NCI-H1694 (cell line): ENCODE data around the gene RHOT1.
"Not testable (repeated sequence)": the region's sequence is repeated elsewhere in the genome, so short reads cannot be mapped to it uniquely, and the experiment has no call there.

Source experiments
- DNase-seq: peaks from one replicate; lab custom pipeline; 2025; lab: John Stamatoyannopoulos, UW

RHOT1 gene

DNA sequence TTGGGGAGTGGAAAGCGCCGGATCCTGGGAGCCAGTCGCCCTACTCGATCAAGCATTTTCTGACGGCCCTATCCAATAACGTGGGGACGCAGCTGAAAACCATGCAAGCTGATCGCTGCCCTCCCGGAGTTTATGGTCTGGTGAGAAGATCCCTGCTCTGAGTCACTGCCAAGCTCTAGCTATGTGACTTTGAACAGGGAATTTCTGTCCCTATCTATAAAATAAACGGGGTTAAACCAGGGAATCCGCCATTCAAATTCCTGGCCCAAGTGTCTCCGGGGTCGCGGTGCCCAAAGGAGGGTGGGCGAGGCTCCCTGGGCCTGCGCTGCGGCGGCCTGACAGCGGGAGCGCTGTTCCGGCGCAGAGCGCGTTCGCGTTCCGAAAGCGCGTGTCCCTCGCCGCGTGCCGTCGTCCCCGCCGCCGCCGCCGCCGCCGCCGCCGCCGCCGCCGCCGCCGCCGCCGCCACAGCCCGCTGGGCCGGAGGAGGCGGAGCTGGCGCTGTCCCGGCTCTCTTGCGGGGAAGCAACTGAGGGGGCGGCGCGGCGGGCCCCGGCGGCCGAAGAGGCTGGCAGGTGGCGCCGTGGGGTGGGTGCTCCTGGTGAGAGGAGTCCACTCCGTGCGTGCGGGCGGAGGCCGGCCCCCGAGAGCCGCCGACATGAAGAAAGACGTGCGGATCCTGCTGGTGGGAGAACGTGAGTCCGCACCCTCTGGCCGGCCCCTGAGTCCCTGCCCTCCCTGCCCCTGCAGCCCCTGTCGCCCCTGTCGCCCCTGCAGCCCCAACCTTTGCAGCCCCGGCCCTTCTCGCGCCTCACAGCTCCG lies at the start of gene RHOT1:
RHOT1 (plus strand) TSS at position 465 of the 819 bp plus-strand sequence; CDS start at position 656, 191 bp downstream.
- peak; percentile 66 for DNase-seq

DNA sequence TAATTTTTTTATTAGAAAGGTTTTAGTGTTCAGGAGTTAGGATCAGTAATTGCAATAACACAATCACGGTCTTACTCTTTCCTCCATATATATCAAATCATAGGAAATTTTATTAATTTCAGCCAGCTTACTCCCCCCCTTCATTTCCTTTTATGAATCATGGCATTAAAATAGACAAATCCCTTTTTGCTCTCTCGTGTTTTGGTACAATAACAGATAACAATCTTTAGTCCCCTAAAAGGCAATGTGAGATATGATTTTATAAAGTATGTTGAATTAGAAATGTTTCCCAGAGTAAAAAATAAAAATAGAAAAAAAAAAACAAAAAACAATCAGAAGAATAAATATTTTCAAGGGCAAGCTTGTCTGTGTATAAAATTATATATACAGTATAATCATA lies 42.6 kb upstream of the RHOT1 start:
- DNase-seq, result no peak

GRCh38 chr17:32100323-32100722 lies 42.0 kb upstream of the RHOT1 start:
- DNase-seq, result not testable (repeated sequence)

GRCh38 chr17:32100971-32101631 lies 41.2 kb upstream of the RHOT1 start:
- DNase-seq, result no peak

DNA sequence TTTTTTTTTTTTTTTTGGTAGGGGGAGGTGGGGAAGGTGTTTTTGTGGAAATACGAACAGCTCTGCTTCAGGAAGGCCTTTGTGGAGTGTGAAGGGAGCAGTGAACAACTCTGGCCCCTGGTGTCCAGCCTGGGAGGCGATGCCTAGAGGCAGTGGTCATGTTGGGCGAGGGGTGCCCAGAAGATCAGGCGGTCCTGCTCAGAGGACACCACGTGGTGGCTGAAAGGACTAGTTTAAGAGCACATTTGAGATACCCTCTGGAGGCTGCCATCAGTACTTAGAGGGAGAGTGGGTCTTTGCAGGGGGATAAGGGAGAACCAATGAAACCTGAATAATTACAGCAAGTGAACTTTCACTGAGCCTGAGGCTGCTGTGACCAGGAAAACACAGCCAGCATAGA lies 40.1 kb upstream of the RHOT1 start:
- no peak for DNase-seq

DNA sequence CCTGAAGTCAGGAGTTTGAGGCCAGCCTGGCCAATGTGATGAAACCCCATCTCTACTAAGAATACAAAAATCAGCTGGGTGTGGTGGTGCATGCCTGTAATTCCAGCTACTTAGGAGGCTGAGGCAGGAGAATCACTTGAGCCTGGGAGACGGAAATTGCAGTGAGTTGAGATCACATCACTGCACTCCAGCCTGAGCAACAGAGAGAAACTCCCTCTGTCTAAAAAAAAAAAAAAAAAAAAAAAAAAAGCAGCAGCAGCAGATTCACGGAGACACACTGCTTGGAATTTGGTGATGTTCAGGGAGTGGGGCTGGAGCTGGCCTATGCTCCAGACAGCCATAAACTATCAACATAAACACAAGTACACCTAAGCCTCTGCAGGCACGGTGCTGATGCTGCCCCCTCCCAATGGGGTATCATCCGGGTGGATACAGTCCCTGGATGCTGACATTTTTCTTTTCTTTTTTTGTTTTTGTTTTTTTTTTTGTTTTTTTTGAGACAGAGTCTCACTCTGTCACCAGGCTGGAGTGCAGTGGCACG lies 39.6 kb upstream of the RHOT1 start:
- DNase-seq, result no peak

GRCh38 chr17:32103476-32104113 lies 38.7 kb upstream of the RHOT1 start:
- no peak for DNase-seq

DNA sequence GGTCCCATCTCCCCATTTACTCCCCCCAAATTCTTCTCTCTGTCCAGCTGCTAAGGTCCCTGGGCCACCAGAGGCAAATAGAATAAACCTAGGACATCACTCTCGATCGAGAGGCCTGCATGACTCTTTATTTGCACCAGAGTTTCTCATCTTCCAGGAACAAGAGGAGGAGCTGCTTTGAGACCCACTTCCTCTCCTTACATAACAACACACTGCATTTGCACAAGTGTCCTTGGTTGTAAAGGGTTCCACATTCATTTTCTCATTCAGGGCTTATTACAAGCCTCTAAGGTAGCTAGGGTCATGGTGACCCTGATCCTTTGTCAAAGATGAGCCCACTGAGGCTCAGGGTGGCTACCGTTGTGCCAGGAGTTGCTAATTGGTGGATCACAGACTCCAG lies 38.1 kb upstream of the RHOT1 start:
- DNase-seq, result no peak

- peak; percentile 75 for DNase-seq
Observed at GRCh38 chr17:32106471-32106981, 35.8 kb upstream of the RHOT1 start.

- DNase-seq, result not testable (repeated sequence)
Observed at GRCh38 chr17:32107194-32107593, 35.1 kb upstream of the RHOT1 start.

DNA sequence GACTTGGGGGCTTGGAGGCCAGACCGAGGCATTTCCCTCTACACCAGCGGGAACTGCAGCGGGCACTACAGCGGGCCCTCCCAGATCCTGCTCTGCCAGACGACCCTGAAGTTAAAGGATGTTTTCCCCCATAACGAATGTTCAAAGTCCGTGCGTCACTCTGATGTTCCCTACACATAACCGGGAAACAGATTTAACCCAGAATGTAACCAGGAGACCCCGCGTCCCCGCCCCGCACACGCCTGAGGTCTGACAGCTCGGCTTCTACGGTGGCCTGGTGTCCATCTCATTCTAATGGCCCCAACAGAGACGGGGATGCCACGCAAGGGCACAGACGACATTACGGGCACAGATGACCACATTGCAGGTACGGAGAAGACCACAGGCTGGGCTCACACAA lies 31.7 kb upstream of the RHOT1 start:
- DNase-seq, result no peak

- peak; percentile 82 for DNase-seq
Observed at GRCh38 chr17:32111141-32111771, 31.0 kb upstream of the RHOT1 start.

DNA sequence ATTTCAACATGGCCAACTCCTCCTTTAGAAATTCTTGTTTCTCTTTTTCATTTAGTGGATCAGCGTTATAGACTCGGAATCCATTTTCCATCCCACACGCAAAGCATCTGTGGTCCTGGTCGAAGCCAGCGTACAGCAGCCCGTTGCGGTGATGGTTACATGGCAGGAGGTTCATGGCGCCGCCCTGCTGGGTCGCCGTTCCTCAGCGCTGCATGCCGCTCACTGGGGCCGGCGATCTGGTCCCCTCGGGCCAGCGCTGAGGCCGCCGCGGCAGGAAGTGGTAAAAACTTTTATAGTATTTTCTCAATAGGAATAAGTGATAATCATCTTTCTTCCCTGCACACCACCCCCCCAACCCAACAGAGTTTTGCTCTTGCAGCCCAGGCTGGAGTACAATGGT lies 29.9 kb upstream of the RHOT1 start:
- DNase-seq, result no peak

DNA sequence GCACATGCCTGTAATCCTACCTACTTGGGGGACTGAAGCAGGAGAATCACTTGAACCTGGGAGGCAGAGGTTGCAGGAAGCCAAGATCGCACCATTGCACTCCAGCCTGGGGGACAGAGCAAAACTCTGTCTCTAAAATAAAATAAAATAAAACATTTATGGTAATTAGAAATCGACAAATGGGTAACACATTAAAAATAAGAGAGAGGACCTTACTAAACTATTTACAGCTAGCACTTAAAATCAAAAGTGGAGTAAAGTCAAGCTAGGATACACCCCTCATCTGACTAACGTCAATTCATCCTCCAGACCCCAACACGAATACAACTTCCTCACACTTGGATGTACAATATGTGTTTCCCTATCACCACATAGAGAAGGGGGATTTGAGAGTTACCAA lies 27.8 kb upstream of the RHOT1 start:
- no peak for DNase-seq

- peak; percentile 81 for DNase-seq
Observed at GRCh38 chr17:32115546-32115945, 26.8 kb upstream of the RHOT1 start.

GRCh38 chr17:32116937-32117336 lies 25.4 kb upstream of the RHOT1 start:
- DNase-seq, result no peak

- no peak for DNase-seq
Observed at GRCh38 chr17:32117399-32117798, 24.9 kb upstream of the RHOT1 start.

- not testable (repeated sequence) for DNase-seq
Observed at GRCh38 chr17:32118088-32118487, 24.2 kb upstream of the RHOT1 start.

DNA sequence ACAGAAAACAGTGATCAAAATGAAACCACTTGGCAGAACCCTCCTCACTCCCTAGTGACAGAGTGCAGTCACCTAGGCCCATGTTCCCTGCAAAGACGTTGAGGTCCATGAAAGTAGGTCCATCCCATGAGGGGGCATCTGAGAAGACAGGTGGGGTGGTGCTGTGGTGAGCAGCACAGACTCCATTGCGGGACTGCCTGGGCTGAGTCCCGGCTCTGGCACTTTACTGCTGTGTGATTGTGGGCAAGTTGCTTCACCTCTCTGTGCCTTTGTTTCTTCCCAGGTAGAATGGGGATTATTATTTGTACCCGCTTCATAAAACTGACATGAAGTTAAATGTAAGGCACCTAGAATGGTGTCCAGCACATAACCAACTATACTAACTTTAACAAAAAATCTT lies 23.5 kb upstream of the RHOT1 start:
- no peak for DNase-seq

- DNase-seq, result no peak
Observed at GRCh38 chr17:32120141-32120540, 22.2 kb upstream of the RHOT1 start.

DNA sequence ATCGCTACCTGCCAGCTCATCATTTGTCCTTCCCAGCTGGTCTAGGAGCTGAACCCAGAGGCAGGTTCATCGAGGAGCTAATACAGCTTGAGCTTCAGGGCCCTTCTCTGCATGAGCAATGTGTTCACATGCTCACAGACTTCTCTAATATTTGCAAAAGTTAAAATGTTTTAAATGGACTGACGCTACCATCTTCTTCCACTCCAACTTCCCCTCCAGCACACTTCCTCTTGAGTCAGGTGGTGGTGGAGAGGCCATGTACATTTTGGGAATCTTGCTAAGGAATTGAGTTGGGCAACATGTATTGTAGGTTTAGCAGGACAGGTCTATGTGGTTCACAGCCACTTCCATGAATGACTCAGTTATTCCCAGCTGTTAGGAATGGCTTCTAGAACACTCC lies 21.6 kb upstream of the RHOT1 start:
- DNase-seq, result no peak

GRCh38 chr17:32123782-32124181 lies 18.5 kb upstream of the RHOT1 start:
- DNase-seq, result no peak
